ENCODE results near the gene PLAGL2.
"Not testable (repeated sequence)": the region's sequence is repeated elsewhere in the genome, so short reads cannot be mapped to it uniquely, and the experiment has no call there.

DNA sequence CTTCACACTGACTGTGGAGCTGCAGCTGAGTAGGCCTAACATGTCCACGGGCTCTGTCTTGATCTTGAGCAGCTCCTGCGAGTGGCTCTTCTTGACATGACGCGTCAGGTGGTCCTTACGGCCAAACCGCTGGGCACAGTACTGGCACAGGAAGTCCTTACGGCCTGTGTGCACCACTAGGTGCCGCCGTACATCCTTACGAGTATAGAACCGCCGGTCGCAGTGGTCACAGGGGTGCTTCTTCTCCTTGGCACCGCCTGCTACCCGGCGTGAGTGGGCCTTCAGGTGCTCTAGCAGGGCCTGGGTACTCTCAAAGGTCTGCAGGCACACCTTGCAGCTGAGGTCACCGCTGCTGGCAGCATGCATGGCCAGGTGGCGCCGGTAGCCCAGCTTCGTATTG is 10.4 kb downstream of the PLAGL2 start:
- TF ChIP-seq, protein P1, sequence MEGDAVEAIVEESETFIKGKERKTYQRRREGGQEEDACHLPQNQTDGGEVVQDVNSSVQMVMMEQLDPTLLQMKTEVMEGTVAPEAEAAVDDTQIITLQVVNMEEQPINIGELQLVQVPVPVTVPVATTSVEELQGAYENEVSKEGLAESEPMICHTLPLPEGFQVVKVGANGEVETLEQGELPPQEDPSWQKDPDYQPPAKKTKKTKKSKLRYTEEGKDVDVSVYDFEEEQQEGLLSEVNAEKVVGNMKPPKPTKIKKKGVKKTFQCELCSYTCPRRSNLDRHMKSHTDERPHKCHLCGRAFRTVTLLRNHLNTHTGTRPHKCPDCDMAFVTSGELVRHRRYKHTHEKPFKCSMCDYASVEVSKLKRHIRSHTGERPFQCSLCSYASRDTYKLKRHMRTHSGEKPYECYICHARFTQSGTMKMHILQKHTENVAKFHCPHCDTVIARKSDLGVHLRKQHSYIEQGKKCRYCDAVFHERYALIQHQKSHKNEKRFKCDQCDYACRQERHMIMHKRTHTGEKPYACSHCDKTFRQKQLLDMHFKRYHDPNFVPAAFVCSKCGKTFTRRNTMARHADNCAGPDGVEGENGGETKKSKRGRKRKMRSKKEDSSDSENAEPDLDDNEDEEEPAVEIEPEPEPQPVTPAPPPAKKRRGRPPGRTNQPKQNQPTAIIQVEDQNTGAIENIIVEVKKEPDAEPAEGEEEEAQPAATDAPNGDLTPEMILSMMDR (IDR thresholded peaks at IDR 0.05), result not testable (repeated sequence)
- TF ChIP-seq POLR2A (IDR thresholded peaks at IDR 0.05), result not testable (repeated sequence)

All from breast epithelium (tissue), 3 donors.